Activated T-cell treated with anti-CD3 and anti-CD28 coated beads, Interleukin-2, amount 50 U/mL, for 72 hours (primary cell): Measurements from ENCODE around the gene KIAA1755. TPM values are rescaled to one million over a fixed set of nuclear protein-coding genes. Genes with fewer than 3 reads are reported as not detected.
A peak's percentile ranks its signal among the peaks of the same experiment; 100 is the strongest.

Source experiments
- ATAC-seq, 2 donors: fragments of 150-1000 bp; cut with Tn5 transposase; replicated peaks in 1 of 2; 2 replicates each; pipeline ENCODE4 v1.10.0; 2021; ENCODE audit warnings: moderate library complexity in 2 of 2, mild to moderate bottlenecking in 1 of 2
- DNase-seq, 2 donors: peaks; one replicate each; pipeline ENCODE4 v3.0.0; 2021 to 2022; ENCODE audit warnings: mixed read lengths in 1 of 2
- H3K27ac Mint-ChIP-seq: one replicate; pipeline ENCODE4 v1.8.0; 2022; ENCODE audit warnings: mild to moderate bottlenecking, moderate library complexity, mixed read lengths
- H3K27me3 Mint-ChIP-seq: one replicate; pipeline ENCODE4 v1.8.0; 2022; ENCODE audit warnings: low read depth, mixed read lengths
- H3K36me3 Mint-ChIP-seq, 2 donors: one replicate each; pipeline ENCODE4 v1.8.0; 2022; ENCODE audit warnings: mixed read lengths in 2 of 2, mild to moderate bottlenecking in 1 of 2; ENCODE audit not compliant: insufficient read depth in 2 of 2
- H3K4me1 Mint-ChIP-seq: one replicate; pipeline ENCODE4 v1.8.0; 2022; ENCODE audit warnings: low read depth, mixed read lengths
- H3K4me3 Mint-ChIP-seq, 2 donors: one replicate each; pipeline ENCODE4 v1.8.0; 2022; ENCODE audit warnings: mild to moderate bottlenecking in 2 of 2, mixed read lengths in 2 of 2, moderate library complexity in 2 of 2
- H3K9me3 Mint-ChIP-seq, 2 donors: one replicate each; pipeline ENCODE4 v1.8.0; 2022; ENCODE audit warnings: mixed read lengths in 2 of 2
- total RNA-seq, 2 donors: library from RNA; stranded (reverse); gene quantifications; one replicate each; pipeline ENCODE4 v1.2.3, GENCODE V29; 2022

The KIAA1755 gene
- total RNA-seq, 2 donors from 2014 or later = not detected

GRCh38 chr20:38231531-38232121 lies 28.9 kb downstream of the KIAA1755 start:
- H3K9me3 Mint-ChIP-seq = no peaks in the 10 kb centered on the region
- no peaks in the 10 kb centered on the region for H3K36me3 Mint-ChIP-seq
- H3K4me1 Mint-ChIP-seq = no peaks in the 10 kb centered on the region
- ATAC-seq (no peak), DNase-seq (no peak)
- no peak overlapping the region for H3K27ac Mint-ChIP-seq
- H3K27me3 Mint-ChIP-seq = peaks cover 17% of the 10 kb centered on the region
- H3K4me3 Mint-ChIP-seq = no peak overlapping the region

- H3K4me1 Mint-ChIP-seq = no peaks in the 10 kb centered on the region
- no peak for ATAC-seq
These were observed 29.5 kb downstream of the KIAA1755 start for GRCh38 chr20:38230957-38231526.

DNA sequence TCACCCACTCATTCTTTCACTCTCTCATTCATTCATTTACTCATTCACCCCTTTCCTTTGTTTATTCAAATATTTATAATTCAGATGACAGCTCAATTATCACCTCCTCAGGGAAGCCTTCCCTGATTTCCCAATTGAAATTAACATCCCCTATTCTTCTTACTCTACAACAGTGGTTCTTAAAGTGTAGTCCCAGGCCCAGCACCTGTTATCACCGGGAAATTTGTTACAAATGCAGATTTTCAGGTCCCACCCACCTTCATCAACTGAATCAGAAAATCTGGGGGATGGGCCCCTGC lies 30.3 kb downstream of the KIAA1755 start:
- Mint-ChIP-seq H3K27me3 (peaks cover 17% of the 10 kb centered on the region), H3K27ac (no peak overlapping the region), H3K9me3 (no peaks in the 10 kb centered on the region), H3K4me1 (no peaks in the 10 kb centered on the region), H3K4me3 (no peak overlapping the region), H3K36me3 (no peaks in the 10 kb centered on the region)
- ATAC-seq = no peak
- no peak for DNase-seq

More at GRCh38 chr20:38230957-38231526, 29.5 kb downstream of the KIAA1755 start:
- Mint-ChIP-seq H3K27me3 (peaks cover 17% of the 10 kb centered on the region), H3K9me3 (no peaks in the 10 kb centered on the region), H3K4me3 (no peak overlapping the region), H3K36me3 (no peaks in the 10 kb centered on the region), H3K27ac (no peak overlapping the region)
- no peak for DNase-seq

DNA sequence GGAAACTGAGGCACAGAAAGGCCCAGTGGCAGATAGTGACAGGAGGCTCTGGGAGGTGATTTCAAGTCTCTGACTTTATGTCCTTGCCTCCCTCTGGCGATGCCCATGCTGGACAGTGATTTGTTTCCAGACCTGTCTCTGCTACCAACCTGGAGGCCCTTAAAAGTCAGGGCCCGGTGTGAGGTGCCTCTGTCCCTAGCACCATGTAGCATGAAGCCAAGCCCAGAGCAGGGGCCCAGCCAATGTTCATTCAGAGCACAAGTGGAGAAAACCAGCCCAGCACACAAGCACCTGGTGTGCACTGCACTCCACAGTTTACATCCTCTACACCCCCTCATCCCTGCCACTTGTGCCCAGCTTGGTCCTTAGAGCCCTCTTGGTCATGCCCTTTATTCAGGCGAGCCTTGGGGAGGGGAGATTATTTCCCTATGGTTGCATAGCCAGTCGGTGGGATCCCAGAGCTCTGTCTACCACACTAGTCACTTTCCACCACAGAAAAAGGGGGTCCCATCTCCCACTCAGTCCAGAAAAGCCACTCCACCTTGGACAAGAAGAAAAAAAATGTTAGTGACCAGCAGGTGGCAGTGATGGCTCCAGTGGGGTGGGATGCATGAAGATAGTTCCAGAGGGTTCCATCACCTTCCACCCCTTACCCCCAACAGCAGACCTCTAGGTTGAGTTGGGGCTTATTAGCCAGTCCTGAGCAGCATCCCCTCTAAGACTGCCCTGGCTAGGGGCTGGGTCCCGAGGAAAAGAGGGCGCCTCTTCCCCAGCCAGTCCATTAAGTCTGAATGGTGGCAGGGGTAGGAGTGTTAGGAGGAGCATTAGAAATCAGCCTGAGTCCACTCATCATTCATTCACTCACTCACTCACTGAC lies 30.9 kb downstream of the KIAA1755 start:
- Mint-ChIP-seq H3K27me3 (peaks cover 17% of the 10 kb centered on the region), H3K27ac (no peak overlapping the region), H3K4me1 (no peaks in the 10 kb centered on the region), H3K36me3 (no peaks in the 10 kb centered on the region), H3K4me3 (no peak overlapping the region), H3K9me3 (no peaks in the 10 kb centered on the region)
- DNase-seq (peak in 1 of 2 donors; percentile 8), ATAC-seq (no peak)

- Mint-ChIP-seq H3K4me1 (no peaks in the 10 kb centered on the region), H3K9me3 (no peaks in the 10 kb centered on the region), H3K4me3 (no peak overlapping the region), H3K27me3 (peaks cover 19% of the 10 kb centered on the region), H3K36me3 (no peaks in the 10 kb centered on the region), H3K27ac (no peak overlapping the region)
- DNase-seq (no peak), ATAC-seq (no peak)
These were observed 32.1 kb downstream of the KIAA1755 start for GRCh38 chr20:38228436-38228835.

DNA sequence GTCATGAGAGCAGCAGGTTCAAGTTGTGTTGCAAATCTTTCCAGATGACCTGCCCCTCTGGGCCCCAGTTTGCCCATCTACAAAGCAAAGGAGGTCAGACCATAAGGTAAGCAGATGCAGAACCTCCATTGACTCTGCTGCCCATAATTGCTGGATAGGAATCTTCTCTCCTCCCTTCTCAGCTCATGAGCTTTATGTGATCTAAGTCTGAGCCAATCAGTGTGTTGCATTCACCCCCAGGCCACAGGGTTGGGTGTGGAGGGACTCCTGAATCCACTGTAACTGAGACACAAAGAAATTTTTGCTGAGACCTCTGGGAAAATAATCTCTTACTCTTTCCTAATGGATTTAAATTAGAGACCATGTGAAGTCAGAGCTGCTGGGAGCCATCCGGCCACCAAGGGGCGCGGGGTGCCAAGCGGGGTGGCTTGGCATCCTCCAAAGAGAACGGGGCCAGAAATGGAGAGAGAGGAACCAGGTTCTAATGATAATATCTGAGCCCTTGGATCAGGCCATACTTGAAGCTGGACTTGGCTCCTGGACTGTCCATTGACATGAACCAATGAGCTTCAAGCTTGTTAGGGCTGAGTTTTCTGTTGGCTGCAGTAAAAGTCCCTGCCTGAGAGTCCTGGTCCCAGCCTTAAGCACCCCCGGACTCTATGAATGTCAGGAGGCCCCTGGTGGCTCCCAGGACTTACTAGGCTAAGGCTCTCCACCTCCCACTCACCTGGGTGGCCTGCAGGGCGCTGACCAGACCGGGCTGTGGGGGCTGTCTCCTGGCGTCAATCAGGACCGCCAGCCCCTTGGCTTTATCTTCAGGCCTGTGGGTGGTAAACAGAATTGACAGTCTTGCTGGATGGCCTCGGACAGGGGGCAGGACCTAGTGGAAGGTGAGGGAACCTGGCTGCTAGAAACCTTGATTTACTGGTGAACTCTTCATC lies 32.8 kb downstream of the KIAA1755 start:
- DNase-seq (no peak), ATAC-seq (no peak)
- Mint-ChIP-seq H3K27ac (no peak overlapping the region), H3K27me3 (peaks cover 26% of the 10 kb centered on the region), H3K4me1 (no peaks in the 10 kb centered on the region), H3K4me3 (no peak overlapping the region), H3K36me3 (no peaks in the 10 kb centered on the region), H3K9me3 (no peaks in the 10 kb centered on the region)

DNA sequence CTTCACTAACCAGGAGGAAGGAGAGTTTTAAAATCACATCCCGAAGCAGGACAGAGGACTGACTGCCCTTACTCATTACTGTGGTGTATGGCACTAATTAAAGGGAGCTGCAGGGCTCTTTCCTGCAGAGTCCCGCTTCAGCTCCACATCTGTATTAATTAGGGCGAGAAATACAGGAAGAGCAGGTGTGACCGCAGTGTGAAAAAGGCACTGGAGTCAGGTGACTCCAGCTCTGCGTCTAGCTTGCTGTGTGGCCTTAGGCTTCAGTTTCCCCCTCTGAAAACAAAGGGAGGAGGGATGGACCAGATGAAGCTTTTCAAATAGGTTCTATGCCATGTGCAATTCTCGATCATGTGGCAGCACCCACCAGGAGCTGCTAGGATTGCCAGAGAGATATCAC lies 34.0 kb downstream of the KIAA1755 start:
- H3K4me3 Mint-ChIP-seq = no peak overlapping the region
- no peak for ATAC-seq
- H3K27ac Mint-ChIP-seq = no peak overlapping the region
- H3K36me3 Mint-ChIP-seq = no peaks in the 10 kb centered on the region
- peaks cover 25% of the 10 kb centered on the region for H3K27me3 Mint-ChIP-seq
- DNase-seq = no peak
- H3K4me1 Mint-ChIP-seq = no peaks in the 10 kb centered on the region
- H3K9me3 Mint-ChIP-seq = no peaks in the 10 kb centered on the region

GRCh38 chr20:38225900-38226263 lies 34.7 kb downstream of the KIAA1755 start:
- Mint-ChIP-seq H3K27ac (no peak overlapping the region), H3K36me3 (no peaks in the 10 kb centered on the region)

DNA sequence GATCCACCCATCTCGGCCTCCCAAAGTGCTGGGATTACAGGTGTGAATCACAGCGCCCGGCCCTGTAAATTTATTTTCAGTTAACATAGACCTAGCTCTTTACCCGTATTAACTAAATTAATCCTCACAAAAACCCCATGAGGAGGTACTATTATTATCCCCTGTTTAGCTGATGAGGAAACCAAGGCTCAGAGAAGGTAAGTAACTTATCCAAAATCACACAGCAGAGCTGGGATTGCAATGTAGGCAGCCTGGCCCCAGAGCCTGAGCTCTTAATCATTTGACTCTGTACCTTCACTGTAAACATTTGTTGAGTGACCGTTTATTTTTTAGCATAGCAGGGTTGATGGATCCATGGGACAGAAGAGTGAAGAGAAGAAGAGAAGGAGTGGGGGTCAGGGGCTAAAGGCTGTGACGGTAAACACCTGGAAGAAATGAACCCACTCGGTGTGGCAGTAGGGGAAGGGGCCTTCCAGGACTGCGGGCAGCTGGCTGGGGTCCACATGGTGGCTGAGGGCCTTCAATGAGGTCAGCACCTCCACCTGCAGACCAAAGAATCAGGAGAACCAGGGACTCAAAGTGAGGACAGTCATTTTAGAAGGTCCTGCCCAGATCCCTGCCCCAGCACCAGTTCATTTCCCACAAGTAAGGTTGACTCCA lies 35.2 kb downstream of the KIAA1755 start:
- DNase-seq = no peak
- no peak for ATAC-seq
- peaks cover 20% of the 10 kb centered on the region for H3K27me3 Mint-ChIP-seq
- no peaks in the 10 kb centered on the region for H3K4me1 Mint-ChIP-seq
- H3K9me3 Mint-ChIP-seq = no peaks in the 10 kb centered on the region
- no peaks in the 10 kb centered on the region for H3K36me3 Mint-ChIP-seq
- no peak overlapping the region for H3K4me3 Mint-ChIP-seq
- H3K27ac Mint-ChIP-seq = no peak overlapping the region

More at GRCh38 chr20:38225900-38226263, 34.7 kb downstream of the KIAA1755 start:
- Mint-ChIP-seq H3K4me3 (no peak overlapping the region), H3K9me3 (no peaks in the 10 kb centered on the region), H3K4me1 (no peaks in the 10 kb centered on the region), H3K27me3 (peaks cover 21% of the 10 kb centered on the region)
- ATAC-seq (no peak), DNase-seq (no peak)

DNA sequence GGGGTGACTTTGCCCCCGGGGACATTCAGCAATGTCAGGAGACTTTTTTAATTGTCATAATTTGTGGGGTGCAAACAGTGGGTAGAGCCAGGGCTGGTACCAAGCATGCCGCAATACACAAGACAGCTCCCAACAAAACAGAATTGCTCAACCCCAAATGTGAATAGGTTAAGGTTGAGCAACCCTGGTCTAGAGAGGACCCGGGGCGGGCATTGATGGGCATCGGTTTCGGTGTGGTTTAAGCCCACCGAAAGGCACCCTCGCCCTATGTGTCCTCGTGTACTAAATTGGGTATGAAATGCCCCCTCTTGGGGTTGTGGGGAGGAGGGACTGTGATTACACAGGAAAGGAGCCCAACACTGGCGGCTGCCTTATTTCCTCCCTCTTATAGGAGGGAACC lies 36.0 kb downstream of the KIAA1755 start:
- ATAC-seq (no peak), DNase-seq (no peak)
- Mint-ChIP-seq H3K27me3 (peaks cover 15% of the 10 kb centered on the region), H3K9me3 (no peaks in the 10 kb centered on the region), H3K4me1 (no peaks in the 10 kb centered on the region), H3K4me3 (no peak overlapping the region), H3K36me3 (no peaks in the 10 kb centered on the region), H3K27ac (no peak overlapping the region)

DNA sequence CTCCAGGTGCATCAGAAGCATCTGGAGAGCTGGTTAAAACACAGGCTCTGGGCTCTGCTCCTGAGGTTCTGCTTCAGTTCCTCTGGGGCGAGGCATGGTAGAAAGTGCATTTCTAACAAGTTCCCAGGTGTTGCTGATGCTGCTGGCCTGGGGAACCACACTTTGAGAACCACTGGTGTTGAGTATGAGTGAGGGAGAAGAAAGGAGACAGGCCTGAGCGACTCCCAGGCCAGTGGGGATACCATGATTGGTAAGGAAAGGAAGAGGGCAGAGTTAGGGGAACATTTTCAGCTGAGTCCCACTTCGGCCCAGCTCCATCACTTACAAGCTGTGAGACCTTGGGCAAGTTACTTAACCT lies 36.8 kb downstream of the KIAA1755 start:
- no peaks in the 10 kb centered on the region for H3K36me3 Mint-ChIP-seq
- no peaks in the 10 kb centered on the region for H3K4me1 Mint-ChIP-seq
- H3K27me3 Mint-ChIP-seq = peaks cover 15% of the 10 kb centered on the region
- H3K27ac Mint-ChIP-seq = no peak overlapping the region
- no peak for ATAC-seq
- no peaks in the 10 kb centered on the region for H3K9me3 Mint-ChIP-seq
- no peak for DNase-seq
- H3K4me3 Mint-ChIP-seq = no peak overlapping the region

- Mint-ChIP-seq H3K9me3 (no peaks in the 10 kb centered on the region), H3K27ac (no peak overlapping the region), H3K36me3 (no peaks in the 10 kb centered on the region), H3K27me3 (peaks cover 15% of the 10 kb centered on the region), H3K4me1 (no peaks in the 10 kb centered on the region), H3K4me3 (no peak overlapping the region)
- DNase-seq = no peak
- no peak for ATAC-seq
These were observed 37.4 kb downstream of the KIAA1755 start for GRCh38 chr20:38222923-38223742.
